HepG2 (cell line): ENCODE measurements around the gene IRAK3. TPM values are rescaled to one million over a fixed set of nuclear protein-coding genes. Genes with fewer than 3 reads are reported as not detected.

Experiments used
- ATAC-seq: fragments of 200-7000 bp; cut with Tn5 transposase; 3 replicates; pipeline ENCODE4 v1.9.1; 2020; ENCODE audit warnings: mild to moderate bottlenecking, moderate library complexity
- BruUV-seq: library from RNA; stranded (reverse); fragments of 400-500 nt; replicated peaks from 2 replicates; lab custom pipeline; 2021; lab: Mats Ljungman, UMichigan
- CTCF ChIA-PET: fragments of 300-600 bp; formaldehyde crosslinking; extraction: SDS; loops from one replicate; lab custom pipeline; 2021; ENCODE audit warnings: low total read pairs, inconsistent platforms, low intra/inter-chr PET ratio; lab: Yijun Ruan, JAX
- POLR2A ChIA-PET: fragments of 350-600 bp; sonication (Branson Sonifier 250); formaldehyde crosslinking; loops from one replicate; lab custom pipeline; 2020; ENCODE audit warnings: antibody characterized with exemption, inconsistent platforms; lab: Yijun Ruan, JAX
- DNase-seq: peaks from one replicate; pipeline ENCODE4 v3.0.0-alpha.2; 2015; ENCODE audit warnings: low spot score
- FAIRE-seq: peaks from 3 replicates; lab custom pipeline; 2011; peaks lifted over from hg19 to GRCh38; lab: Jason Lieb, UNC
- H2AFZ ChIP-seq: one replicate; pipeline ENCODE4 v1.6.1; 2011; ENCODE audit warnings: low read length, inconsistent platforms
- H3K27ac ChIP-seq: fragments of 300-600 bp; 3 replicates; pipeline ENCODE4 v1.8.0; 2011; ENCODE audit warnings: mixed run types, mild to moderate bottlenecking, mixed read lengths, low read length, inconsistent platforms; ENCODE audit not compliant: insufficient read depth; ENCODE audit errors: extremely low read length
- H3K27me3 ChIP-seq, 2 experiments: fragments of 200-600 bp in 1 of 2; 2 replicates in 1 of 2; 3 replicates in 1 of 2; pipeline versions ENCODE4 v1.6.0 to v1.8.0; 2011; ENCODE audit warnings: low read length in 2 of 2, mild to moderate bottlenecking in 2 of 2, moderate library complexity in 2 of 2, inconsistent platforms in 1 of 2; ENCODE audit not compliant: insufficient read depth in 2 of 2, control insufficient read depth in 1 of 2
- H3K36me3 ChIP-seq, 2 experiments: fragments of 200-600 bp in 1 of 2; replicated peaks in 1 of 2; 2 replicates in 1 of 2; 3 replicates in 1 of 2; pipeline versions ENCODE4 v1.5.1 to v1.8.0; 2011; ENCODE audit warnings: low read length in 2 of 2, inconsistent platforms in 1 of 2; ENCODE audit not compliant: insufficient read depth in 2 of 2, control insufficient read depth in 1 of 2
- H3K4me1 ChIP-seq: 2 replicates; pipeline ENCODE4 v1.5.1; 2012; ENCODE audit warnings: low read length, inconsistent platforms; ENCODE audit not compliant: insufficient read depth
- H3K4me2 ChIP-seq: 2 replicates; pipeline ENCODE4 v1.6.0; 2011; ENCODE audit warnings: low read depth, low read length, inconsistent platforms
- H3K4me3 ChIP-seq, 3 experiments: fragments of 200-600 bp in 1 of 3; sonication (generic), shearing (Covaris generic) in 1 of 3; replicated peaks in 1 of 3; 2 replicates each; pipeline ENCODE4 v1.5.1; 2011 to 2016; ENCODE audit warnings: low read length in 3 of 3, inconsistent platforms in 2 of 3, low read depth in 2 of 3, mild to moderate bottlenecking in 2 of 3, control low read depth in 1 of 3, mixed read lengths in 1 of 3; ENCODE audit not compliant: insufficient read depth in 1 of 3
- H3K79me2 ChIP-seq: one replicate; pipeline ENCODE4 v1.6.1; 2011; ENCODE audit warnings: low read length, inconsistent platforms; ENCODE audit not compliant: insufficient read depth
- H3K9ac ChIP-seq: 2 replicates; pipeline ENCODE4 v1.6.0; 2011; ENCODE audit warnings: mild to moderate bottlenecking, low read depth, low read length, inconsistent platforms; ENCODE audit not compliant: insufficient read depth
- H3K9me3 ChIP-seq: 2 replicates; pipeline ENCODE4 v1.5.1; 2012; ENCODE audit warnings: mild to moderate bottlenecking, low read length
- H4K20me1 ChIP-seq: 2 replicates; pipeline ENCODE4 v1.6.0; 2011; ENCODE audit warnings: inconsistent platforms, mild to moderate bottlenecking, low read length, moderate library complexity; ENCODE audit not compliant: insufficient read depth
- HCFC1 ChIP-seq: fragments of 150-350 bp; IDR thresholded peaks from 2 replicates; pipeline ENCODE4 v1.6.1; 2014; ENCODE audit warnings: low read depth, low read length
- SNAI1 ChIP-seq: sonication (generic); formaldehyde crosslinking; IDR thresholded peaks from 2 replicates; pipeline ENCODE4 v1.5.0; 2020; ENCODE audit warnings: mild to moderate bottlenecking, missing genetic modification reagents, borderline replicate concordance
- ZNF563 ChIP-seq: sonication (generic); formaldehyde crosslinking; IDR thresholded peaks from 2 replicates; pipeline ENCODE4 v1.8.0; 2022; ENCODE audit warnings: mild to moderate bottlenecking, moderate library complexity, missing genetic modification reagents
- ZNF709 ChIP-seq: sonication (generic); formaldehyde crosslinking; IDR thresholded peaks from 2 replicates; pipeline ENCODE4 v1.5.0; 2020; ENCODE audit warnings: mild to moderate bottlenecking, missing genetic modification reagents
- WGBS: methylation state at CpG from one replicate; pipeline ENCODE4 v1.1.6; 2017; ENCODE audit warnings: low lambda C conversion rate; 5-methylcytosine and 5-hydroxymethylcytosine counted together
- in situ Hi-C: cut with HindIII; loops from 2 replicates; pipeline ENCODE4 v1.10.0; 2017; ENCODE audit warnings: low pct_unique_long_range_greater_than_20kb; ENCODE audit not compliant: extremely low pct_ligation_motif_present
- intact Hi-C: fragments of 100-400 bp; cut with micrococcal nuclease; formaldehyde crosslinking; loops from one replicate; pipeline ENCODE4 v1.10.0; 2022; ENCODE audit not compliant: unreplicated experiment
- polyA plus RNA-seq, 8 experiments: library from polyadenylated mRNA; depleted of rRNA in 3 of 8; stranded (reverse) in 7 of 8; unstranded in 1 of 8; fragments of >200 nt; fragmentation: Illumina TruSeq in 4 of 8; extraction: Trizol in 4 of 8; gene quantifications; 2 replicates each; pipeline versions ENCODE4 v1.2.1 to v1.2.3, GENCODE V29; 2011 to 2016; ENCODE audit warnings: low read depth in 4 of 8, missing spikeins in 1 of 8, mixed read lengths in 1 of 8; ENCODE audit not compliant: insufficient read depth in 1 of 8
- total RNA-seq, 5 experiments: library from RNA; depleted of rRNA; stranded (reverse); fragments of >200 nt; fragmentation: Illumina TruSeq; extraction: Trizol; gene quantifications; 2 replicates each; pipeline ENCODE4 v1.2.3, GENCODE V29; 2016; ENCODE audit warnings: low read depth in 1 of 5
- TF ChIP-seq, protein P1 (sequence below): sonication (generic); formaldehyde crosslinking; IDR thresholded peaks from 2 replicates; pipeline ENCODE4 v1.4.0; 2020; ENCODE audit warnings: mild to moderate bottlenecking, missing genetic modification reagents
- TF ChIP-seq, protein P2 (sequence below): sonication (generic); formaldehyde crosslinking; IDR thresholded peaks from 2 replicates; pipeline ENCODE4 v1.4.0; 2020; ENCODE audit warnings: missing genetic modification reagents, borderline replicate concordance

Gene IRAK3
- total and polyA plus RNA-seq, 2 of the 13 experiments (the other 11 are each of a cell fraction or from before 2014, with no cell fraction given): 0.01 TPM; not detected in 1

DNA sequence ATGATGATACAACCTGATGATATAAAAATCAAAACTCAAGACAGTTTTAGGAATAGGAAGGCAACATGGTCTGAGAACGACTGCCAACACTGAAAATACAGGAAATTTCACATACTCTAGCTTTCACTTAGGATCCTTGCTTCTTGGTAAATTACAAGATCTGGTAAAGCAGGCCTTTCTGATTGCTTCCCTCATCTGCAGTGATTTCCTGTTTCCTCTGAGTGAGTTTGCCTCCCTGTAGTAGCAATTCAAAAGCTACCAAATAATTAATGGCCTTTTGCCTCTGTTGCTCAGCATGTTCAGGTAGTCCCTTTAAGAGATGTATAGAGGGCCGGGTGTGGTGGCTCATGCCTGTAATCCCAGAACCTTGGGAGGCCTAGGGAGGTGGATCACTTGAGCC is 2.0 kb upstream of the IRAK3 start:
- 0% methylated on average over 2 of the region's 2 CpGs for WGBS
- DNase-seq: no peak
- no peak for FAIRE-seq
- no peak for TF ChIP-seq HCFC1
- TF ChIP-seq, protein P1, sequence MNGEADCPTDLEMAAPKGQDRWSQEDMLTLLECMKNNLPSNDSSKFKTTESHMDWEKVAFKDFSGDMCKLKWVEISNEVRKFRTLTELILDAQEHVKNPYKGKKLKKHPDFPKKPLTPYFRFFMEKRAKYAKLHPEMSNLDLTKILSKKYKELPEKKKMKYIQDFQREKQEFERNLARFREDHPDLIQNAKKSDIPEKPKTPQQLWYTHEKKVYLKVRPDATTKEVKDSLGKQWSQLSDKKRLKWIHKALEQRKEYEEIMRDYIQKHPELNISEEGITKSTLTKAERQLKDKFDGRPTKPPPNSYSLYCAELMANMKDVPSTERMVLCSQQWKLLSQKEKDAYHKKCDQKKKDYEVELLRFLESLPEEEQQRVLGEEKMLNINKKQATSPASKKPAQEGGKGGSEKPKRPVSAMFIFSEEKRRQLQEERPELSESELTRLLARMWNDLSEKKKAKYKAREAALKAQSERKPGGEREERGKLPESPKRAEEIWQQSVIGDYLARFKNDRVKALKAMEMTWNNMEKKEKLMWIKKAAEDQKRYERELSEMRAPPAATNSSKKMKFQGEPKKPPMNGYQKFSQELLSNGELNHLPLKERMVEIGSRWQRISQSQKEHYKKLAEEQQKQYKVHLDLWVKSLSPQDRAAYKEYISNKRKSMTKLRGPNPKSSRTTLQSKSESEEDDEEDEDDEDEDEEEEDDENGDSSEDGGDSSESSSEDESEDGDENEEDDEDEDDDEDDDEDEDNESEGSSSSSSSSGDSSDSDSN (CRISPR knock-in tag): no peak
- TF ChIP-seq ZNF563: no peak
- no peak for TF ChIP-seq SNAI1 (CRISPR knock-in tag)
- no peak for TF ChIP-seq ZNF709 (CRISPR knock-in tag)
- TF ChIP-seq, protein P2, sequence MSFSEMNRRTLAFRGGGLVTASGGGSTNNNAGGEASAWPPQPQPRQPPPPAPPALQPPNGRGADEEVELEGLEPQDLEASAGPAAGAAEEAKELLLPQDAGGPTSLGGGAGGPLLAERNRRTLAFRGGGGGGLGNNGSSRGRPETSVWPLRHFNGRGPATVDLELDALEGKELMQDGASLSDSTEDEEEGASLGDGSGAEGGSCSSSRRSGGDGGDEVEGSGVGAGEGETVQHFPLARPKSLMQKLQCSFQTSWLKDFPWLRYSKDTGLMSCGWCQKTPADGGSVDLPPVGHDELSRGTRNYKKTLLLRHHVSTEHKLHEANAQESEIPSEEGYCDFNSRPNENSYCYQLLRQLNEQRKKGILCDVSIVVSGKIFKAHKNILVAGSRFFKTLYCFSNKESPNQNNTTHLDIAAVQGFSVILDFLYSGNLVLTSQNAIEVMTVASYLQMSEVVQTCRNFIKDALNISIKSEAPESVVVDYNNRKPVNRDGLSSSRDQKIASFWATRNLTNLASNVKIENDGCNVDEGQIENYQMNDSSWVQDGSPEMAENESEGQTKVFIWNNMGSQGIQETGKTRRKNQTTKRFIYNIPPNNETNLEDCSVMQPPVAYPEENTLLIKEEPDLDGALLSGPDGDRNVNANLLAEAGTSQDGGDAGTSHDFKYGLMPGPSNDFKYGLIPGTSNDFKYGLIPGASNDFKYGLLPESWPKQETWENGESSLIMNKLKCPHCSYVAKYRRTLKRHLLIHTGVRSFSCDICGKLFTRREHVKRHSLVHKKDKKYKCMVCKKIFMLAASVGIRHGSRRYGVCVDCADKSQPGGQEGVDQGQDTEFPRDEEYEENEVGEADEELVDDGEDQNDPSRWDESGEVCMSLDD: no peak
- H3K4me2 ChIP-seq: no peak overlapping the region
- no peaks in the 10 kb centered on the region for H4K20me1 ChIP-seq
- no peak overlapping the region for H3K4me3 ChIP-seq
- POLR2A ChIA-PET: interaction anchor here (0.7 to 1.3 kb wide), 2 partner anchors 17 to 18 kb away, joined by 3 read pairs; partner anchors contain the start of gene TMBIM4
- no peak overlapping the region for H2AFZ ChIP-seq
- H3K79me2 ChIP-seq: no peaks in the 10 kb centered on the region
- H3K27me3 ChIP-seq: peaks cover 2 to 5% of the 10 kb centered on the region in 2 experiments; a peak in 2 of 5 replicates
- H3K4me1 ChIP-seq: no peaks in the 10 kb centered on the region
- H3K27ac ChIP-seq: no peak overlapping the region
- no TSS peak for BruUV-seq
- in situ Hi-C loops: no loop called here
- ATAC-seq: no peak
- intact Hi-C loops: no loop called here
- no peak overlapping the region for H3K9ac ChIP-seq
- H3K36me3 ChIP-seq: no peaks in the 10 kb centered on the region
- CTCF ChIA-PET: no interaction called here
- no peaks in the 10 kb centered on the region for H3K9me3 ChIP-seq
